Chondrocyte (in vitro differentiated cells): ENCODE results near the gene ZDHHC7. TPM values are rescaled to one million over a fixed set of nuclear protein-coding genes. Genes with fewer than 3 reads are reported as not detected.
"Not testable (repeated sequence)": the region's sequence is repeated elsewhere in the genome, so short reads cannot be mapped to it uniquely, and the experiment has no call there.

Source experiments
- DNase-seq: peaks from one replicate; pipeline ENCODE4 v3.0.0; 2021; ENCODE audit warnings: mixed read lengths, low spot score
- H3K27ac Mint-ChIP-seq: one replicate; pipeline ENCODE4 v1.8.0; 2021; ENCODE audit warnings: mild to moderate bottlenecking, moderate library complexity, mixed read lengths; ENCODE audit not compliant: unreplicated experiment
- H3K27me3 Mint-ChIP-seq: 2 replicates; pipeline ENCODE4 v1.8.0; 2021; ENCODE audit warnings: low read depth, mixed read lengths
- H3K36me3 Mint-ChIP-seq: 2 replicates; pipeline ENCODE4 v1.8.0; 2021; ENCODE audit warnings: low read depth, mixed read lengths
- H3K4me1 Mint-ChIP-seq: 2 replicates; pipeline ENCODE4 v1.8.0; 2021; ENCODE audit warnings: low read depth, mild to moderate bottlenecking, mixed read lengths
- H3K4me3 Mint-ChIP-seq: one replicate; pipeline ENCODE4 v1.8.0; 2021; ENCODE audit warnings: mild to moderate bottlenecking, moderate library complexity, mixed read lengths; ENCODE audit not compliant: unreplicated experiment
- H3K9me3 Mint-ChIP-seq: 2 replicates; pipeline ENCODE4 v1.8.0; 2021; ENCODE audit warnings: low read depth, mixed read lengths
- CTCF ChIP-seq: fragments of 200-600 bp; sonication (generic); IDR thresholded peaks from 2 replicates; pipeline ENCODE4 v1.5.0; 2021; ENCODE audit warnings: antibody characterized with exemption, mild to moderate bottlenecking, moderate library complexity
- total RNA-seq: library from RNA; stranded (reverse); gene quantifications from 3 replicates; pipeline ENCODE4 v1.2.1, GENCODE V29; 2021

ZDHHC7 gene
- total RNA-seq, 1 donor from 2014 or later = 50.2 TPM

- Mint-ChIP-seq H3K4me1 (peaks cover 15% of the 10 kb centered on the region), H3K36me3 (peaks cover 4% of the 10 kb centered on the region), H3K9me3 (peaks cover 8% of the 10 kb centered on the region), H3K27ac (no peak overlapping the region), H3K4me3 (no peak overlapping the region), H3K27me3 (peaks cover 1% of the 10 kb centered on the region)
- peak; percentile 30 for TF ChIP-seq CTCF
- DNase-seq = no peak
Measured at GRCh38 chr16:84940670-84941551, 70.4 kb downstream of the ZDHHC7 start.

- not testable (repeated sequence) for DNase-seq, H3K27ac Mint-ChIP-seq, H3K27me3 Mint-ChIP-seq, H3K36me3 Mint-ChIP-seq, H3K4me3 Mint-ChIP-seq, H3K9me3 Mint-ChIP-seq
- peaks cover 22% of the 10 kb centered on the region for H3K4me1 Mint-ChIP-seq
Measured at GRCh38 chr16:84938616-84939015, 72.7 kb downstream of the ZDHHC7 start.

GRCh38 chr16:84937196-84938005, 73.9 kb downstream of the ZDHHC7 start:
- no peak for DNase-seq
- Mint-ChIP-seq H3K27me3 (peaks cover 1% of the 10 kb centered on the region), H3K27ac (no peak overlapping the region), H3K36me3 (peaks cover 2% of the 10 kb centered on the region), H3K4me1 (peaks cover 17% of the 10 kb centered on the region), H3K9me3 (peaks cover 4% of the 10 kb centered on the region), H3K4me3 (no peak overlapping the region)
- TF ChIP-seq CTCF = no peak

- H3K4me3 Mint-ChIP-seq = no peak overlapping the region
- H3K4me1 Mint-ChIP-seq = peaks cover 7% of the 10 kb centered on the region
- H3K9me3 Mint-ChIP-seq = no peaks in the 10 kb centered on the region
- H3K27ac Mint-ChIP-seq = no peak overlapping the region
- H3K27me3 Mint-ChIP-seq = peaks cover 4% of the 10 kb centered on the region
- TF ChIP-seq CTCF = no peak
- DNase-seq = no peak
- no peaks in the 10 kb centered on the region for H3K36me3 Mint-ChIP-seq
Measured at GRCh38 chr16:84933774-84934631, 77.3 kb downstream of the ZDHHC7 start.

GRCh38 chr16:84932681-84933080, 78.7 kb downstream of the ZDHHC7 start:
- DNase-seq = no peak
- peaks cover 3% of the 10 kb centered on the region for H3K27me3 Mint-ChIP-seq
- H3K27ac Mint-ChIP-seq = no peak overlapping the region
- no peaks in the 10 kb centered on the region for H3K36me3 Mint-ChIP-seq
- no peaks in the 10 kb centered on the region for H3K9me3 Mint-ChIP-seq
- no peak for TF ChIP-seq CTCF
- peaks cover 7% of the 10 kb centered on the region for H3K4me1 Mint-ChIP-seq
- H3K4me3 Mint-ChIP-seq = no peak overlapping the region
